Coronary artery (tissue), 2 donors: ENCODE data around the gene GSTO2.

Experiments used
- DNase-seq: peaks from one replicate; pipeline ENCODE4 v3.0.0-alpha.2; 2017; ENCODE audit warnings: low spot score
- H3K27ac ChIP-seq, 2 donors: fragments of 200-600 bp; sonication (generic); one replicate each; pipeline ENCODE4 v1.5.1; 2016 to 2019
- H3K4me3 ChIP-seq: fragments of 200-600 bp; sonication (generic); 2 replicates; pipeline ENCODE4 v1.5.1; 2016; ENCODE audit warnings: mild to moderate bottlenecking, moderate library complexity
- CTCF ChIP-seq: fragments of 200-600 bp; sonication (generic); IDR thresholded peaks from one replicate; pipeline ENCODE4 v1.5.1; 2019; ENCODE audit warnings: antibody characterized with exemption

The GSTO2 gene

GRCh38 chr10:104336821-104337467 lies 68.0 kb downstream of the GSTO2 start:
- H3K4me3 ChIP-seq: peak overlapping the region; percentile 97
- H3K27ac ChIP-seq: peak overlapping the region; percentile 99 to 100
- peak; percentile 62 for DNase-seq
- TF ChIP-seq CTCF: no peak

- TF ChIP-seq CTCF: no peak
- H3K4me3 ChIP-seq: peak overlapping the region; percentile 97
- peak overlapping the region; percentile 99 to 100 for H3K27ac ChIP-seq
- peak; percentile 77 for DNase-seq
Observed at GRCh38 chr10:104337521-104337984, 68.6 kb downstream of the GSTO2 start.

GRCh38 chr10:104337985-104338735 lies 69.2 kb downstream of the GSTO2 start, which contains the start of gene ITPRIP:
Gene ITPRIP, minus strand, starts transcription at chr10:104338465. Its CDS starts 22,414 bp downstream, at chr10:104316051.
- peak within 1 kb of the TSS; percentile 99 to 100 for H3K27ac ChIP-seq
- peak; percentile 94 for DNase-seq
- no peak for TF ChIP-seq CTCF
- H3K4me3 ChIP-seq: peak within 1 kb of the TSS; percentile 97

- TF ChIP-seq CTCF: no peak
- H3K27ac ChIP-seq: peak overlapping the region; percentile 99 to 100
- H3K4me3 ChIP-seq: peak overlapping the region; percentile 97
- DNase-seq: peak; percentile 81
Observed at GRCh38 chr10:104339469-104340110, 70.6 kb downstream of the GSTO2 start.

GRCh38 chr10:104340111-104340526 lies 71.1 kb downstream of the GSTO2 start:
- H3K4me3 ChIP-seq: peak overlapping the region; percentile 97
- peak overlapping the region; percentile 99 to 100 for H3K27ac ChIP-seq
- DNase-seq: peak; percentile 70
- no peak for TF ChIP-seq CTCF

- peak; percentile 56 for DNase-seq
- peak overlapping the region; percentile 99 to 100 for H3K27ac ChIP-seq
- no peak overlapping the region for H3K4me3 ChIP-seq
- TF ChIP-seq CTCF: no peak
Observed at GRCh38 chr10:104340641-104341040, 71.7 kb downstream of the GSTO2 start.
